NCI-H460 (cell line): Measurements from ENCODE around the gene SYNE1. TPM values are rescaled to one million over a fixed set of nuclear protein-coding genes. Genes with fewer than 3 reads are reported as not detected.
A peak's percentile ranks its signal among the peaks of the same experiment; 100 is the strongest.
"Not testable (repeated sequence)": the region's sequence is repeated elsewhere in the genome, so short reads cannot be mapped to it uniquely, and the experiment has no call there.

Experiments used
- DNase-seq: peaks from one replicate; pipeline ENCODE4 v3.0.0-alpha.2; 2016; ENCODE audit warnings: low read depth; ENCODE audit errors: extremely low read depth
- polyA plus RNA-seq: library from polyadenylated mRNA; depleted of rRNA; stranded (reverse); fragments of >200 nt; gene quantifications from 2 replicates; pipeline ENCODE4 v1.2.3, GENCODE V29; 2014; cell fraction: nucleus; rRNA removed
- total RNA-seq: library from RNA; depleted of rRNA; stranded (reverse); fragments of >200 nt; shearing (Covaris generic); gene quantifications from 2 replicates; pipeline ENCODE4 v1.2.3, GENCODE V29; 2014; rRNA removed

SYNE1 gene
- total RNA-seq = 32.0 and 34.3 TPM in 2 replicates
- 5.4 and 12.6 TPM in 2 replicates for polyA plus RNA-seq

GRCh38 chr6:152637296-152638047, at the start of gene SYNE1:
Gene SYNE1, minus strand, starts transcription at chr6:152637362. Its CDS starts 9,031 bp downstream, at chr6:152628331.
- no peak for DNase-seq

DNA sequence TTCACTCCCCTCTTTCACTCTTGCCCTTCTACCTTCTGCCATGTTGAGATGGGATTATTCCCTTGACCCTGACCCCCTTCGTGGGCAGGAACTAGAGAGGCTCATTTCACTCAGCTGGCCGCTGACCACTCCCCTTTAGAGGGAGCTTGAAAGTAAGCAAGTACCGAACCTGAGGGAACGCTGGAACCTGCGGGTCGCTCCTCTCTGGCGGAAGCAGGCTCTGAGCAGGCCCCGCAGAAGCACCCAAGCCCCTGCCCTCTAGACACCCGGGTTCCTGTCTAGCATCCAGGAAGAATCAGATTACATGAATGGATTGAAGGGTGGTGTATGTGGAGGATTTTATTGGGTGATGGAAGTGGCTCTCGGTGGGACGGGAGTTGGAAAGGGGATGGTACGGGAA, 48.7 kb upstream of the SYNE1 start:
- no peak for DNase-seq

DNA sequence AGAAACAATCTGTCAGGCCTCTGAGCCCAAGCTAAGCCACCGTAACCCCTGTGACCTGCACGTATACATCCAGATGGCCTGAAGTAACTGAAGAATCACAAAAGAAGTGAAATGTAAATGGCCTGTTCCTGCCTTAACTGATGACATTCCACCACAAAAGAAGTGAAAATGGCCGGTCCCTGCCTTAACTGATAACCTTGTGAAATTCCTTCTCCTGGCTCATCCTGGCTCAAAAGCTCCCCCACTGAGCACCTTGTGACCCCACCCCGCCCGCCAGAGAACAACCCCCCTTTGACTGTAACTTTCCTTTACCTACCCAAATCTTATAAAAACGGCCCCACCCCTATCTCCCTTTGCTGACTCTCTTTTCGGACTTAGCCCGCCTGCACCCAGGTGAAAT, 45.8 kb upstream of the SYNE1 start:
- not testable (repeated sequence) for DNase-seq

GRCh38 chr6:152682141-152682540, 45.0 kb upstream of the SYNE1 start:
- no peak for DNase-seq

GRCh38 chr6:152680879-152681517, 43.8 kb upstream of the SYNE1 start:
- DNase-seq = no peak

GRCh38 chr6:152680151-152680550, 43.0 kb upstream of the SYNE1 start:
- no peak for DNase-seq

DNA sequence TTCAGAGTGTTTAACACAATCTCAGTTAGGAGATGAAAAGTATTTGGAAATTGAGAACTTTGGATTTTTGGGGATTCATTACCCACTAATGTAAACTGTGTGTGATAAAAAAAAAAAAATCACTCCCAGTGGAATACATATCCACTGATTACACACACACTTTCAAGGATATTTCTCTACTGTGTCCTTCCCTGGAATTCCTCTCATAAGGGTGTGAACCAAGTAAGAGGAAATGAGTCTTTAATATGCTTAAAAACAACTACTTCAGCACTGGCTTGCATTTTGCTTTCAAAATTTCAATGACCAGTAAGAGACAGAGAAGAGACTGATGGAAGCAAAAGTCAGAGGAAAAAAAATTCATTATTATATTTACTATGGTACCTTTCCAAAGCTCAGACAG, 36.1 kb upstream of the SYNE1 start:
- no peak for DNase-seq

GRCh38 chr6:152671171-152671570, 34.0 kb upstream of the SYNE1 start:
- no peak for DNase-seq

DNA sequence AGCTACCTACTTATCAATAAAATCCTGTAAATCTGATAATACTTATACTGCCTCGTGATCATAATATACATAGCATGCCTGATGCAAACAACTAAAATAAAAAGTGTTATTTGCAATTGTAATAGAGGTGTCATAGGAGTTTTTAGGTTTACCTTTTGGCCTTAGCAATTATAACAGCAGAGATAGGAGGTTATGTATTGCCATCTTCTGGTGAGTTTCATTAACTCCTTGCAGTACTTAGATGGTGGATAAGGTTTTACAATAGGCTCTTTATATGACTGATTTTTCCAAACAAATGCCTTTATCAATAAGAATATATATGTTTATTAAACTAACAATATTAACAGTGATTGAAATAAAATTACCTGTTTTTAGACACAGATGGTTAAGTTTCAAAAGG, 32.7 kb upstream of the SYNE1 start:
- peak; percentile 7 for DNase-seq

DNA sequence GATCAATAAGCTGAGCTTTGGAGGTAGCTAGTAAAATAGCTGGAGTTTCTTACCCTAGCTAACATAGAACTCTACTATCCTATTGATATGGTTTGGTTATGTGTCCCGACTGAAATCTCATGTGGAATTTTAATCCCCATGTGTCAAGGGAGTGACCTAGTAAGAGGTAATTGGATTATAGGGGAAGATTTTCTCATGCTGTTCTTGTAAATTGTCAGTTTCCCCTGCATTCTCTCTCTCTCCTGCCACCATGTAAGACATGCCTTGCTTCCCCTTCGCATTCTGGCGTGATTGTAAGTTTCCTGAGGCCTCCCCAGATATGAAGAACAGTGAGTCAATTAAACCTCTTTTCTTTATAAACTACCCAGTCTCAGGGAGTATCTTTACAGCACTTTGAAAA, 24.6 kb upstream of the SYNE1 start:
- no peak for DNase-seq

- no peak for DNase-seq
Observed at GRCh38 chr6:152651986-152652385, 14.8 kb upstream of the SYNE1 start.

GRCh38 chr6:152648105-152648504, 10.9 kb upstream of the SYNE1 start:
- no peak for DNase-seq

- not testable (repeated sequence) for DNase-seq
Observed at GRCh38 chr6:152646732-152647131, 9.6 kb upstream of the SYNE1 start.

GRCh38 chr6:152642578-152643375, 5.6 kb upstream of the SYNE1 start:
- DNase-seq = peak; percentile 45

GRCh38 chr6:152636609-152637295, 410 bp downstream of the SYNE1 start:
- DNase-seq = no peak

GRCh38 chr6:152636021-152636608, 1.0 kb downstream of the SYNE1 start:
- DNase-seq = no peak

DNA sequence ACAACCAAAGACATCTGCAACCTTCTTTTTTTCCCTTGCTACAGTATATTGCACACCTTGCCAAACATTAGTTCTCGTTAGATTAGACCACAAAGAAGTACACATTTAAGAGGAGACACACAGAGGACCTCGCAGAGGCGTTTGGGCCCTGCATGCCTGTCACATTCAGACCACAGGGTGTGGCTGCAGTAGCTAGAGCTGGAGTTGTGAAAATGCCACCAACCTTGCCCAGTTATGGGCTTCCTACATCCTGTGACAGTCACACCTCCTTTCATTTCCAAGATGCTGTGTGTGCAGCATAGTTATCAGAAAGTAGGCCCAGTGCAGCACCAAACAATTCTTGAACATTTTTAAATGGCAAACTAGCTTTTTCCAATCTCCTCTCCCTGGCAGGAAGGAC, 2.4 kb downstream of the SYNE1 start:
- DNase-seq = no peak

DNA sequence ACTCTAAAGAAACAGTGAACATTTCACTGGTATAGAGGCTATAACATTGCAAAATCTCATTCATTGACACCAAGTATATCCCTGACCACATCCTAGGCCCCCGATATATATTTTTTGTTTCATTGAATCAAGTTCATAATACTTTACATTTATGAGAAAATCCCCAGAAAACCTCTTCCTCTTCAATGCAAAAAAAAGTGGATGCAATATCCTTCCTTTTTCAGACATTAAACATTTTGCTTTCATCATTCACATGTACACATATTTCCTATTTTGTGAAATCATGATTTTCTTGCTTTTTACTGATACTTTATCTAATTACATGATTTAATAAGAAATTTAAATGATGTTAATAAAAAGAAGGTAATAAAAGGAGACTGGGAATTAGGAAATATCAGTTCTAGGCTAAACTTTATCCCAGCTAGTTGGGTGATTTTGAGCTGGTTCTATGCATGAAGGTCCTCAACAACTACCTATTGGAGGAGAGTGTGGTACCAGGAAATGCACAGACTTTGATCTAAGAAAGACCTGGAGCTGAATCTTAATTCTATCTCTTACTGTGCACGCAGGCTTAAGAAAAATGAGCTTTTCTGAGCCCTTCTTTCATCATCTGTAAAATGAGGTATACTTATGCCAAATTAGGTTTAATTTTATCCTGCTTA, 4.9 kb downstream of the SYNE1 start:
- no peak for DNase-seq

DNA sequence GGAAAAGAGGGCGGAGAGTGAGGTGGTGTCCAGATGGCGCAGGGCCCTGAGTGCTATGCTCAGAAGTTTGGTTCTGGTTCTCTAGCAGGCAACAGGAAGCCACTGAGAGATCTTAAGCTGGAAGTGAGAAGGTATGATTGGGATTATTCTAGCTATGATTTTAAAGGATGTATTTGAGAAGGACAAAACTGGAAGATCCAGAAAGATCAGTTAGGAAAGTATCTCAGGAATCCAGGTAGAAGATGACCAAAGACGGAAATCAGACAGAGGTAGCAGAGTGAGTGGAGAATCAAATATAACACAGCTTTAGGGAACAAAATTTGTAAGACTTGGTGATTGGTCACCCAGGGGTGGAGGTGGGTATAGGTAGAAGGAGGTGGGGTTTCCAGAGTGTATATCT, 5.8 kb downstream of the SYNE1 start:
- DNase-seq = no peak

DNA sequence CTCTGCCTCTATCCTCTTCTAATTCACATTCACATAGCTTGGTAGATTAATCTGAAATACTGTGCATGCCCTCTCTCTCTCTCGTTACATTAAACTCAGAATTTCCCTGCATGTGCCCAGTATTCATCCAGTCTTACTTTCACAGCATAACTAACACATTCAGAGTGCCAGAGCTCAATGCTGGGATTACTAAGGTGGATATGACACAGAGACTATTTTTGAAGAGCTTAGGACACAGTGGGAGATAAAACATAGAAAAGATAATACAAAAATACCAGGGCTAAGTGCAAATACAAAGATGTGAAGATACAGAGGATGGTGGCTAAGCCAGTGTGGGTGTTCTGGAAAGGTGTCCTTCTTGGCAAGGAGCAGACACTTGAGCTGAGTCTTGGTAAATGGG, 6.3 kb downstream of the SYNE1 start:
- no peak for DNase-seq
